ENCODE data around the gene SLC36A2.

Gene SLC36A2

DNA sequence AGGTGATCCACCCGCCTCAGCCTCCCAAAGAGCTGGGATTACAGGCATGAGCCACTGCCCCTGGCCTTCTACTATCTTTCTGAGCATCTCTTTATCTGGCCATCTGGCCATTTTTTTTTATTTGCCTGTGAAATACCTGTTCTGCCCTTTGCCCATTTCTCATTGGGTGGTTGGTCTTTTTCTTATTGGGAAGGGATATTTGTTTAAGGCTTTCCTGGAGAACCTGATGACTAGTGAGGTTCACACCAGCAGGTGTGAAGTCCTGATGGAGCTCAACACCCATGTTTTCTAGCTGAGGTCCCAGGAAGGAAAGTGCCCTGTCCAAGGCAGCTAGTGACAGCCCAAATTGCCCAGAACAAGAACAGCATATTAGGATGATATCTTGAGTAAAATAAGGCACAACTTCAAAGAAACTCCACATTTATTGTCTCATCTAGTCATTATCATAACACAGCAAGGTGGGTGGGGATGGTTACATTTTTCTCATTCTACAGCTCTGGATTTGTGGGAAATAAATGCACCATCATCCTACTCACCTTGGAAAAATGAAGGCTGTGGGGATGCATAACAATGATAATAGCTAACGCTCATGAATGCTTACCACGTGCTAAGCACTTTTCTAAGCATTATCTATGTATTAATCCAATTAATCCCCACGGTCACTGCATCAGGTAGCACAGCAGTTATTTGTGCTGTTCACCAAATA lies 64.1 kb downstream of the SLC36A2 start:
- Mint-ChIP-seq H3K27ac (no peak overlapping the region), H3K4me1 (no peaks in the 10 kb centered on the region), H3K27me3 (peaks cover 2% of the 10 kb centered on the region), H3K36me3 (ENCODE audit: low read depth) (no peaks in the 10 kb centered on the region), H3K4me3 (no peak overlapping the region), H3K9me3 (no peaks in the 10 kb centered on the region)
- no peak for ATAC-seq
- DNase-seq: no peak

DNA sequence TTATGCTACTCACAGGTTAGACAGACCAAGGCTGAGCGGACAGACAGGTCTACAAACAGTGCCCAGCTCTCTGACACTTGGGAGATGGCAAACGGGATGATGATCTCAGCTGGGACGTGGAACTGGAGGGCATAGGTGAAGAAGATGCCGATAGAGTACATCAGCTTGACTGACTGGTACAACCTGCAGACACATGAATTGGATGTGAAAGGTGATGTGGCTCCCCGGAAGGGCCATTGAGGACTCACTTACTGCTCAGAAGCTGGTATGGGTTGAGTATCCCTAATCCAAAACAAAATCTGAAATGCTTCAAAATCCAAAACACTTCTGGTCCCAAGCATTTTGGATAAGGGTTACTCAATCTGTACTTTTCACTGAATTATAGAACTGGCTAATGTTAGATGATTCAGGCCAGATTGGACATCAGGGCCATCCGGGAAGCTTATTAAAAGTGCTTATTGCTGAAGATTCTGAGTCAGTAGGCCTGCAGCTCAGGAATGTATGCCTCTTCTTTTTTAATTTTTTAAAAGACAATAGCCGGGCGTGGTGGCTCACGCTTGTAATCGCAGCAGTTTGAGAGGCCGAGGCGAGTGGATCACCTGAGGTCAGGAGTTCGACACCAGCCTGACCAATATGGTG lies 66.2 kb downstream of the SLC36A2 start:
- DNase-seq (no peak), ATAC-seq (no peak)
- no peaks in the 10 kb centered on the region for H3K4me1 Mint-ChIP-seq
- no peaks in the 10 kb centered on the region for H3K36me3 Mint-ChIP-seq (ENCODE audit: low read depth)
- H3K27me3 Mint-ChIP-seq: peaks cover 2% of the 10 kb centered on the region
- no peaks in the 10 kb centered on the region for H3K9me3 Mint-ChIP-seq
- H3K4me3 Mint-ChIP-seq: no peak overlapping the region
- H3K27ac Mint-ChIP-seq: no peak overlapping the region

DNA sequence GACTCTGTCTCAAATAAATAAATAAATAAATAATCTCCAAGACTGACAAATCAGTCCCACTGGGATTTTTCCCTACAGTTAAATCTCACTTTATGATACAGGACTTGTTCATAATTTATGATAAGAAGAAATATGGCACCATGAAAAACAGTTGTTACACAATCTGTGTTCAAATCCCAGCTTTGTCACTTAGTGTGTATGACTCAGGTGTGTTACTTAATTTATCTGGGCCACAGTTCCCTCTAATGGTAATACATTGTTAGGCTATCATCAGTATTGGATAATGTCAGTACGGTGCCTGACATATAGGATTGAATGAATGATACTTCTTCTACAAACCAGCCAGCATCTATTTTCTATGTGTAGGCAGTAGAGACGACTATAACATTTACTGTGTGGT lies 66.9 kb downstream of the SLC36A2 start:
- Mint-ChIP-seq H3K27me3 (peaks cover 2% of the 10 kb centered on the region), H3K4me3 (no peak overlapping the region), H3K36me3 (ENCODE audit: low read depth) (no peaks in the 10 kb centered on the region), H3K27ac (no peak overlapping the region), H3K9me3 (no peaks in the 10 kb centered on the region), H3K4me1 (no peaks in the 10 kb centered on the region)
- ATAC-seq (no peak), DNase-seq (no peak)

DNA sequence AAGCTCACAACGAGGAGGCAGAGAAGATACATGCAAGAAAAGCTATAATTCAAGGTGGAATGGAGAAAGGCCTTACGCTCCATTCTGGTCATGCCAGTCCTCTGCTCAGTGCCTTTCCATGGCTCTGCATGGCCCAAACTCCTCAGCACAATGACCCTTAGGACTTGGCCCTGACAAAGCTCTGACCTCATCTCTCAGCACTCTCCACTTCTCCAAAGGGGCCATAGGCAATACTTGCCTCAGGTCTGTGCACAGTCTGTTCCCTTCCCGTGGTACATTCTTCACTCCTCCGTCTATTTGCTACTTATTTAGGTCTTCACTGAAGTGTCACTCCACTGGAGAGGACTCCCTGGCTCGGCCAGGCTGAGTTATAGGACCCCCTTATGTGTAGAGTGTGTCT lies 68.5 kb downstream of the SLC36A2 start:
- Mint-ChIP-seq H3K27me3 (peaks cover 2% of the 10 kb centered on the region), H3K9me3 (no peaks in the 10 kb centered on the region), H3K27ac (no peak overlapping the region), H3K36me3 (ENCODE audit: low read depth) (no peaks in the 10 kb centered on the region), H3K4me3 (no peak overlapping the region), H3K4me1 (no peaks in the 10 kb centered on the region)
- ATAC-seq (no peak), DNase-seq (no peak)

DNA sequence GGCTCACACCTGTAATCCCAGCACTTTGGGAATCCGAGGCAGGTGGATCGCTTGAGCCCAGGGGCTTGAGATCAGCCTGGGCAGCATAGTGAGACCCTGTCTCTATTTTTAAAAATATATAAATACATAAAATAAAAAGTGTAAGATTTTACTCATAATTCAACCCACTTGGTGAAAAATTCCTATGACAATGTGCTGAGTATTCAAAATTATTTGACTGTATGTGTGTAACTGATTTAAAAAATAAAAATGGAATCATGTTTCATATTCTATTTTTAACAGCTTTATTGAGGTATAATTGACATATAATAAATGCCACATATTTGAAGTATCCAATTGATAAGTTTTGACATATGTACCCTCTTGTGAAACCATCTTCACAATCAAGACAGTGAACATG lies 71.6 kb downstream of the SLC36A2 start:
- H3K36me3 Mint-ChIP-seq (ENCODE audit: low read depth): no peaks in the 10 kb centered on the region
- ATAC-seq (no peak), DNase-seq (no peak)
- no peaks in the 10 kb centered on the region for H3K27me3 Mint-ChIP-seq
- no peaks in the 10 kb centered on the region for H3K4me1 Mint-ChIP-seq
- H3K4me3 Mint-ChIP-seq: no peak overlapping the region
- no peaks in the 10 kb centered on the region for H3K9me3 Mint-ChIP-seq
- H3K27ac Mint-ChIP-seq: no peak overlapping the region

DNA sequence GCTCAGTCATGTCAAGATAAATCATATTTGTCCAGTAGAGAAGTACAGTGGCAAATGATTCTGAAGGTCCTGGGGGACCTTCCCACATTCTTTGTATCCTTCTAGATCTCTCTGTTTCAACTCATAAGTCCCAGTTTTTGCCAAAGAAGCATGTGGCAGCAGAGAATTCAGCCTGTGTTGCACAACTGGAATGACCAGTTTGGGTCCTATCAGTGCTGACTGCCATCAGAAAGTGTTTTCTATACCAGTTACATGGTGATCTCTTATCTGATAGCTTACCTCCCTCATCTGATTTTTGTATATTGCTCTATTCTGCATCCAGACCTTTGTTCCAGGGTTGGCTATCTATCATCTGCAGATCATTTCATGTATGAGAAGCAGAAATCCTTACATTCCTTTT lies 72.7 kb downstream of the SLC36A2 start:
- DNase-seq: no peak
- Mint-ChIP-seq H3K4me3 (no peak overlapping the region), H3K36me3 (ENCODE audit: low read depth) (no peaks in the 10 kb centered on the region), H3K27me3 (no peaks in the 10 kb centered on the region), H3K9me3 (no peaks in the 10 kb centered on the region), H3K4me1 (no peaks in the 10 kb centered on the region), H3K27ac (no peak overlapping the region)
- ATAC-seq: no peak

DNA sequence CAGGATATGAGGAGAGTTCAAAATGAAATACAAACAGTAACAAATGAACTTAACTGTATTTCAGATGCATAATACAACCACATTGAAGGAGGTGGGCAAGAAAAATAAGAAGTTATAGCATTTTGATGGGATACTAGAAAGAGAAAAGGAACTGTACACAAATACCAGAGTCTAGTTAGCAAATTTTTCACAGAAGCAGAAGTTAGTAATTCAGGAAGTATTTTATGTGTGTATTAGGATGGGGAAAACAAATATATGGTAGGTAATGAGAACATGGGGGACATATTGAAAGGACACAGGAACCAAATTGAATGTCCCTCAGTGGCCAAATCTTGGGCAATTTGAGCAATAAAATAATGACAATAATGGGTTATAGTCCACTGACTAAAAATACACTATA lies 76.0 kb downstream of the SLC36A2 start:
- no peak for DNase-seq
- Mint-ChIP-seq H3K9me3 (no peaks in the 10 kb centered on the region), H3K27me3 (no peaks in the 10 kb centered on the region), H3K36me3 (ENCODE audit: low read depth) (peaks cover 4% of the 10 kb centered on the region), H3K4me3 (no peak overlapping the region), H3K4me1 (no peaks in the 10 kb centered on the region), H3K27ac (no peak overlapping the region)
- no peak for ATAC-seq

DNA sequence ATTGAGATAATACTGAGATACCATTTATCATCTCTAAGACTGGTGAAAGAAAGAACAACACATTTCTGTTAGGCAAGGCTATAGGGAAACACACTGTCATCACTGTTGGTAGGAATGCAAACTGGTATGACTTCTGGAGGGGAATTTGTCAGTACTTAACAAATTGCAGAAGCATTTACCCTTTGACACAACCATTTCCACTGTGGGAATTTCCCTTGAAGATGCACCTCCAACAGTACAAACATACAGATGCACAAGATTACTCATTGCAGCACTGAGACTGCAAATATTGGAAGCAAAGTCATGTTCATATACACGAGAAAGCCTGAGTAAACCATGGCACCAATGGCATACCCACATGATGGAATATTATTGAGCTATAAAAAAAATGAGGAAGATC lies 76.8 kb downstream of the SLC36A2 start:
- H3K9me3 Mint-ChIP-seq: no peaks in the 10 kb centered on the region
- no peaks in the 10 kb centered on the region for H3K4me1 Mint-ChIP-seq
- no peak overlapping the region for H3K4me3 Mint-ChIP-seq
- peaks cover 9% of the 10 kb centered on the region for H3K36me3 Mint-ChIP-seq (ENCODE audit: low read depth)
- ATAC-seq (peak; percentile 98), DNase-seq (no peak)
- H3K27me3 Mint-ChIP-seq: no peaks in the 10 kb centered on the region
- H3K27ac Mint-ChIP-seq: no peak overlapping the region

DNA sequence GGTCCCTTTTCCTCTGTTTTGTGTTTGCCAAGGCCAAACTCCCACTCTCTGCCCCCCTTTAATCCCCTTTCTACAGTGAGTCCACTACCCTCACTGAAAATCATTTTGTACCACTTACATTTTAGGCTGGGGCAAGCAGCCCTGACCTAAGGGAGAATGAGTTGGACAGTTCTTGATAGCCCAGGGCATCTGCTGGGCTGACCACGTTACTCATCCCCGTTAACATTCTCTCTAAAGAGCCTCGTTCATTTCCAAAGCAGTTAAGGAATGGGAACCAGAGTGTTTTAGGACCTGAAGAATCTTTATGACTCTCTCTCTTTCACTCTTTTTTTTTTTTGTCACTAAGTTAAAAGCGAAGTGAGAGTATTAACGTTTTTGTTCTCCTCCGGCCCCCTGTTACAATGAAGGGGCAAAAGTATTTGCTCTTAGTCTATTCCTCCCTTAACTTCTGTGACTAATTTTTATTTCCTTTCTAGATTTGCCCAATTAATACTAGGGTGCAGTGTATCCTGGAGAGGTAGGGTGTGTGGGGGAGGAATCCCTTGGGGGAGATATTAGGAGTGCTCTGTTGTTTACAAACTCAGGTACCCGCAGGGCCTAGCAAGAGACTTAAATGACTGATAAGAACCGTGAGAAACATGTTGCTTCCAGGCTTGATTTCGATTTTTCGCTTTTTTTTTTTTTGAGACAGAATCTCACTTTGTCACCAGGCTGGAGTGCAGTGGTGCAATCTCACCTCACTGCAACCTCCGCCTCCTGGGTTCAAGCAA lies 79.7 kb downstream of the SLC36A2 start:
- Mint-ChIP-seq H3K9me3 (no peaks in the 10 kb centered on the region), H3K36me3 (ENCODE audit: low read depth) (peaks cover 16% of the 10 kb centered on the region), H3K27me3 (no peaks in the 10 kb centered on the region), H3K4me1 (peaks cover 12% of the 10 kb centered on the region), H3K27ac (no peak overlapping the region), H3K4me3 (no peak overlapping the region)
- DNase-seq (no peak), ATAC-seq (no peak)
